GM13977 (cell line): ENCODE data around the gene FBXO17.
"Not testable (repeated sequence)": the region's sequence is repeated elsewhere in the genome, so short reads cannot be mapped to it uniquely, and the experiment has no call there.

Source experiments
- DNase-seq: peaks from one replicate; pipeline ENCODE4 v3.0.0; 2012; ENCODE audit warnings: low spot score
- CTCF ChIP-seq: IDR thresholded peaks from 2 replicates; pipeline ENCODE4 v1.5.1; 2012; ENCODE audit warnings: mild to moderate bottlenecking, control low read depth; ENCODE audit not compliant: insufficient read depth; ENCODE audit errors: extremely low read depth, missing control alignments
- in situ Hi-C: fragments of 300-500 bp; cut with MboI; formaldehyde crosslinking; loops from one replicate; pipeline ENCODE4 v1.12.0; 2022; ENCODE audit warnings: low sequenced_read_pairs, low pct_unique_long_range_greater_than_20kb, mixed read lengths, inconsistent platforms; ENCODE audit not compliant: unreplicated experiment

Gene FBXO17

DNA sequence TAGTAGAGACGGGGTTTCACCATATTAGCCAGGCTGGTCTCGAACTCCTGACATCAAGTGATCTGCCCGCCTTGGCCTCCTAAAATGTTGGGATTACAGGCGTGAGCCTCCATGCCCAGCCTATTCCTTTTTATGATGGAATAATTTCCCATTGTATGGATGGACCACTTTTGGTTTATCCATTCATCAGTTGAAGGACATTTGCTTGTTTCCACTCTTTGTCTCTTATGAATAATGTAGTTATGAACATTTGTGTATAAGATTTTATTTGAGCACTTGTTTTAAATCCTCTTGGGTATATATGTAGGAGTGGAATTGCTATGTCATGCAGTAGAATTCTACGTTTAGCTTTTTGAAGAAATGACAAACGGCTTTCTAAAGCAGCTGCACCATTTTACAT lies 33.5 kb upstream of the FBXO17 start:
- no peak for TF ChIP-seq CTCF
- DNase-seq, result no peak
- in situ Hi-C loops, result no loop called here

DNA sequence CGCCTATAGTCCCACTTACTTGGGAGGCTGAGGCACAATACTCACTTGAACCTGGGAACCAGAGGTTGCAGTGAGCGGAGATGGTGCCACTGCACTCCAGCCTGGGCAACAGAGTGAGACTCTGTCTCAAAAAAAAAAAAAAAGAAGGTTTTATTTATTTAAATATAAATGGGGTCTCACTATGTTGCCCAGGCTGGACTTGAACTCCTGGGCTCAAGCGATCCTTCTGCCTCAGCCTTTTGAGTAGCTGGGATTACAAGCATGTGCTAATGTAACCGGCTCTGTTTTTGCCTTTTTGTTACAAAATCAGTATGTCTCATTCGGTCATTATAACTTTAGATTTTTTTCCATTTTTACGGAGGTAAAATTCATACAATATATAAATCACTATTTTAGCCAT lies 32.6 kb upstream of the FBXO17 start:
- no peak for TF ChIP-seq CTCF
- DNase-seq, result no peak
- in situ Hi-C loops, result no loop called here

DNA sequence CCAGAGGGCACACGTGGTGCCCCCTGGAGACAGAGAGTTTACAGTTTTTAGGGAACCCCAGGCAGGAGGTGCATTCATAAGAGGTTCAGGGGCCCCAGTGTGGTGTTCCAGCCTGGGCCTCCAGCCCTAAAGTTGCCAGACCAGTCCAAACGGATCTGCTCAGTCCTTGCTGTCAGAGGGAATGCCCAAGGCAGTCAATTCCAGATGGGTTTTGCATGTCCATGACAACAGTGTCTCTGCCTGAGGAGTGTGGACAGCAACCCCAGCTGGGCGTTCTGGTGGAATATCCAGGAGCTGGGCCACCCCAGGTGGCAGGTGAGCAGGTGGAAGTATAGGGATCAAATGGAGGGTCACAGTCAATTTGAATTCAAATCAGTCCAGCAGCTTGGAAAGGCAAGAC lies 31.6 kb upstream of the FBXO17 start:
- no peak for DNase-seq

DNA sequence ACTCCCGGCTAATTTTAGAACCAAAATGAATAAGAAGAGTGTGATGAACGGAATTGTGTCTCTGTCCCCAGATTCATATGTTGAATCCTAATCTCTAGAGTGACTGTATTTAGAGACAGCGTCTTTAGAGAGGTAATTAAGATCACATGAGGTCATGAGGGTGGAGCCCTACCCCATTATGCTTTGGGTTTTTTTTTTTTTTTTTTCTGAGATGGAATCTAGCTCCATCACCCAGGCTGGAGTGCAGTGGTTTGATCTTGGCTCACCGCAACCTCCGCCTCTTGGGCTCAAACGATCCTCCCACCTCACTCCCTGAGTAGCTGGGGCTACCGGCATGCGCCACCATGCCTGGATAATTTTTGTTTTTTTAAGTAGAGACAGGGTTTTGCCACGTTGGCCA lies 28.9 kb upstream of the FBXO17 start:
- no peak for DNase-seq
- in situ Hi-C loops, result no loop called here
- no peak for TF ChIP-seq CTCF

More for the DNA sequence above, 31.6 kb upstream of the FBXO17 start:
- in situ Hi-C loops, result no loop called here
- no peak for TF ChIP-seq CTCF

DNA sequence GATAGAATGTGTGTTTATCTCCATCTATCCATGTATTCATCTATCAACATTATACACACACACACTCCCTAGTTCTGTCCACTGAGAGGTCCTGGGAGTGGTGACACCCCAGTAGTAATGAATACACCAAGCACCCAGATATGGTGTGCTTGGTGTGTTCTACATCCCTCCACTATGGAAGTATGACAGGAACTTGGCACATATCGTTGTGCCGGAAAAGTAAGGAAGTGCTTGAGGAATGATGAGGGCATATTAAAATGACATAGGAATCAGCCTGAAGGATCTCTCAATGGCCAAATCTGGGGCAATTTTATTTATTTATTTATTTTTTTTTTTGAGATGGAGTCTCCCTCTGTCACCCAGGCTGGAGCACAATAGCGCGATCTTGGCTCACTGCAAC lies 28.3 kb upstream of the FBXO17 start:
- TF ChIP-seq CTCF, result no peak
- DNase-seq, result no peak
- in situ Hi-C loops, result no loop called here

DNA sequence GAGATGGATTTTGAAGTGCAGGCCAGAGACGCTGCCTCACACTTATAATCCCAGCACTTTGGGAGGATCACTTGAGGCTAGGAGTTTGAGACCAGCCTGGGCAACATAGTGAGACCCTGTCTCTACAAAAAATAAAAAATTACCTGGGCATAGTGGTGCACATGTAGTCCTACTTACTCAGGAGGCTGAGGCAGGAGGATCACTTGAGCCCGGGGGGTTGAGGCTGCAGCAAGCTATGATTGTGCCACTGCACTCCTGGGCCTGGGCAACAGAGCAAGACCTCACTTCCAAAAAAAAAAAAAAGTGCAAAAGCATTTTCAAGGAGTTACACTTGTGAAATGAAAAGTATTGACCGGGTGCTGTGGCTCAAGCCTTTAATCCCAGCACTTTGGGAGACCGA lies 27.6 kb upstream of the FBXO17 start:
- TF ChIP-seq CTCF, result no peak
- in situ Hi-C loops, result no loop called here
- no peak for DNase-seq

DNA sequence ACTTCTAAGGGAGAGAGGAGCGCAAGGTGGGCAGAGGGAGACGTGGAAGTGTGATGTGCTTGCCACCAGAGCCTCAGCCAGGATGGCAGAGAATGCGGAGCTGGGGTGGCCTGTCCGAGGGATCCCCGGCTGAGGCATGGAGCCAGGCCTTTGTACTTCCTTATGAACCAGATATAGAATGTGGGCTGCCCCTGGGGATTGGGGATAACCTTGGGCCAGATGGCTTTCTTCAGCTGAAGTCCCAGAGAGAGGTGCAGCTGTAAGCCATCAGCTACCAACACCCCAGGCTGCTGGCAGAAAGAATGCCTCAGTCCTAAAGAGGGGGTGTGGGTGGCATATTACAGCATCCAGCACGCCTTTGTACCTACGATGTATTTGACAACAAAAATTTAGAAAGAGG lies 25.5 kb upstream of the FBXO17 start:
- TF ChIP-seq CTCF, result no peak
- DNase-seq, result no peak

DNA sequence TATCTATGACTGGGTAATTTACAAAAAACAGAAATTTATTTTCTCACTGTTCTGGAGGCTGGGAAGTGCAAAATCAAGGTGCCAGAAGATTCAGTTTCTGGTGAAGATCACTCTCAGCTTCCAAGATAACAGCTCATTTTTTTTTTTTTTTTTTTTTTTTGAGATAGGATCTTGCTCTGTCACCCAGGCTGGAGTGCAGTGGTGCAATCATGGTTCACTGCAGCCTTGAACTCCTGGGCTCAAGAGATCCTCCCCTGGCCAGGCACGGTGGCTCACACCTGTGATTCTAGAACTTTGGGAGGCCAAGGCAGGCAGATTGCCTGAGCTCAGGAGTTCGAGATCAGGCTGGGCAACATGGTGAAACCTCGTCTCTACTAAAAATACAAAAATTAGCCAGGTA lies 22.0 kb upstream of the FBXO17 start:
- DNase-seq, in situ Hi-C loops: not testable (repeated sequence)

More for the DNA sequence above, 25.5 kb upstream of the FBXO17 start:
- in situ Hi-C loops, result no loop called here
